Caco-2 (cell line): Measurements from ENCODE around the gene DENND1A. TPM values are rescaled to one million over a fixed set of nuclear protein-coding genes. Genes with fewer than 3 reads are reported as not detected.
A peak's percentile ranks its signal among the peaks of the same experiment; 100 is the strongest.

Experiments
- BruUV-seq: library from RNA; stranded (reverse); fragments of 400-500 nt; replicated peaks from 2 replicates; lab custom pipeline; 2021; lab: Mats Ljungman, UMichigan
- CTCF ChIA-PET: fragments of 300-600 bp; sonication (Branson Sonifier 250); formaldehyde crosslinking; loops from one replicate; lab custom pipeline; 2022; ENCODE audit warnings: antibody characterized with exemption; lab: Charles Lee
- POLR2A ChIA-PET: fragments of 300-600 bp; sonication (Branson Sonifier 250); formaldehyde crosslinking; loops from one replicate; lab custom pipeline; 2022; ENCODE audit warnings: antibody characterized with exemption; lab: Charles Lee
- DNase-seq, 2 experiments: peaks; one replicate each; pipeline versions ENCODE4 v3.0.0 to v3.0.0-alpha.2; 2020 to 2022
- H3K27me3 ChIP-seq: replicated peaks from 2 replicates; pipeline ENCODE4 v1.6.0; 2011; ENCODE audit warnings: low read length; ENCODE audit not compliant: control insufficient read depth, insufficient read depth
- H3K36me3 ChIP-seq: 2 replicates; pipeline ENCODE4 v1.5.1; 2011; ENCODE audit warnings: low read length; ENCODE audit not compliant: control insufficient read depth, insufficient read depth
- H3K4me1 ChIP-seq: fragments of 250-450 bp; sonication (Bioruptor Pico); 2 replicates; pipeline ENCODE4 v1.5.1; 2020; ENCODE audit warnings: mild to moderate bottlenecking
- H3K4me3 ChIP-seq: 2 replicates; pipeline ENCODE4 v1.5.1; 2011; ENCODE audit warnings: low read depth, mild to moderate bottlenecking, control low read depth, low read length
- H3K9me3 ChIP-seq: fragments of 250-450 bp; sonication (Bioruptor Pico); 2 replicates; pipeline ENCODE4 v1.5.1; 2020; ENCODE audit warnings: mild to moderate bottlenecking, moderate library complexity
- H3K27ac Mint-ChIP-seq: one replicate; pipeline ENCODE4 v1.8.0; 2022; ENCODE audit warnings: mixed read lengths; ENCODE audit not compliant: unreplicated experiment
- H3K27me3 Mint-ChIP-seq: one replicate; pipeline ENCODE4 v1.8.0; 2022; ENCODE audit warnings: mixed read lengths; ENCODE audit not compliant: insufficient read depth, unreplicated experiment
- H3K36me3 Mint-ChIP-seq: one replicate; pipeline ENCODE4 v1.8.0; 2022; ENCODE audit warnings: mild to moderate bottlenecking, mixed read lengths; ENCODE audit not compliant: insufficient read depth, unreplicated experiment
- H3K4me1 Mint-ChIP-seq: one replicate; pipeline ENCODE4 v1.8.0; 2022; ENCODE audit warnings: low read depth, mixed read lengths; ENCODE audit not compliant: unreplicated experiment
- H3K4me3 Mint-ChIP-seq: one replicate; pipeline ENCODE4 v1.8.0; 2022; ENCODE audit warnings: mild to moderate bottlenecking, moderate library complexity, mixed read lengths; ENCODE audit not compliant: unreplicated experiment
- H3K9me3 Mint-ChIP-seq: one replicate; pipeline ENCODE4 v1.8.0; 2022; ENCODE audit warnings: mixed read lengths; ENCODE audit not compliant: unreplicated experiment
- intact Hi-C: fragments of 100-400 bp; cut with micrococcal nuclease; formaldehyde crosslinking; loops from one replicate; pipeline ENCODE4 v1.10.0; 2022; ENCODE audit not compliant: unreplicated experiment
- total RNA-seq: library from RNA; stranded (reverse); gene quantifications from 2 replicates; pipeline ENCODE4 v1.2.3, GENCODE V29; 2022
- TF ChIP-seq, protein P1 (sequence below), 2 experiments: fragments of 200-600 bp in 1 of 2; IDR thresholded peaks; 1 replicate in 1 of 2; 2 replicates in 1 of 2; pipeline versions ENCODE4 v1.5.1 to v1.8.0; 2011 to 2022; ENCODE audit warnings: antibody characterized with exemption in 1 of 2, control low read depth in 1 of 2, inconsistent platforms in 1 of 2, low read depth in 1 of 2, low read length in 1 of 2, mild to moderate bottlenecking in 1 of 2, moderate library complexity in 1 of 2; ENCODE audit not compliant: insufficient read depth in 1 of 2, severe bottlenecking in 1 of 2, unreplicated experiment in 1 of 2

The DENND1A gene
- total RNA-seq, 1 experiment from 2014 or later = 41.6 TPM

DNA sequence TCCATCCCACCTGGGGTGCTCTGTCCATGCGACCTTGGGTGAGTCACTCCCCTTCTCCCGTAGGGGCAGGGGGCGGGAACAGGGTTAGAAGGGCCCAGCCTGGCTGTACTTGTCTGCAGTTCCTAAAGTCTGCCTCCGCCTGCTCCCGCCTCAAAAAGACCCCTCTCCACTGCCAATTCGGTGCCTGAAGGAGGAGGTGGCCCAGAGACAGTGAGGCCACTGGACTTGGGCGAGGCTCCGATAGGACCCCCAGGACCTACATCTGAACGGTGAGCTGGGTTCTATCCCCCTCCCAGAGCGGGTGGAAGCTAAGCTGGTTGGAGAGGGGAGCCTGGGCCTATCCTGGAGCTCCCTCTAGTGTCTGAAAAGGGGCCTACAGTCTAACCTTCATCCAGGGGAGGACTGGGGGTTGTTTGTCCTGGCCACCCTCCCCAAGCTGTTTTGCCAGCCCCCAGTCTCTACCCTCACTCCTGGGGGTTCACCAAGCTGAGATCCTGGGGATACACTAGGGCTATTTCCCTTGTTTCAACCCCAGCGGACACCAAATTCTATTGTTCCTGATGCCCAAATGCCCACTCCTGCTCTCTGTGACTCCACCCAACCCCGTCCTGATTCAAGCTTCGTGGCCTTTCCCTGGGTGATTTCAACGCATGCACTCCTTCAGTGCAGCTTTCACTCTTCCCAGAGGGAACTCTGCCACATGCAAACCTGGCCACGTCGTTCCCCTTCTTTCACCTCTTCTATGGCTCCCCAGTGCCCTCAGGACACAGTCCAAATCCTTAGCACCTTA is 580.0 kb downstream of the DENND1A start:
- no peak overlapping the region for H3K27ac Mint-ChIP-seq
- Histone ChIP-seq H3K4me1 (0 out of 2 replicates have a peak, but pooled peaks cover 4% of the 10 kb centered on the region), H3K27me3 (no peaks in the 10 kb centered on the region), H3K4me3 (no peak overlapping the region), H3K36me3 (no peaks in the 10 kb centered on the region), H3K9me3 (no peaks in the 10 kb centered on the region)
- TF ChIP-seq, protein P1, sequence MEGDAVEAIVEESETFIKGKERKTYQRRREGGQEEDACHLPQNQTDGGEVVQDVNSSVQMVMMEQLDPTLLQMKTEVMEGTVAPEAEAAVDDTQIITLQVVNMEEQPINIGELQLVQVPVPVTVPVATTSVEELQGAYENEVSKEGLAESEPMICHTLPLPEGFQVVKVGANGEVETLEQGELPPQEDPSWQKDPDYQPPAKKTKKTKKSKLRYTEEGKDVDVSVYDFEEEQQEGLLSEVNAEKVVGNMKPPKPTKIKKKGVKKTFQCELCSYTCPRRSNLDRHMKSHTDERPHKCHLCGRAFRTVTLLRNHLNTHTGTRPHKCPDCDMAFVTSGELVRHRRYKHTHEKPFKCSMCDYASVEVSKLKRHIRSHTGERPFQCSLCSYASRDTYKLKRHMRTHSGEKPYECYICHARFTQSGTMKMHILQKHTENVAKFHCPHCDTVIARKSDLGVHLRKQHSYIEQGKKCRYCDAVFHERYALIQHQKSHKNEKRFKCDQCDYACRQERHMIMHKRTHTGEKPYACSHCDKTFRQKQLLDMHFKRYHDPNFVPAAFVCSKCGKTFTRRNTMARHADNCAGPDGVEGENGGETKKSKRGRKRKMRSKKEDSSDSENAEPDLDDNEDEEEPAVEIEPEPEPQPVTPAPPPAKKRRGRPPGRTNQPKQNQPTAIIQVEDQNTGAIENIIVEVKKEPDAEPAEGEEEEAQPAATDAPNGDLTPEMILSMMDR (IDR thresholded peaks at IDR 0.05; ENCODE audit: insufficient read depth in 1 of 2, low read depth in 1 of 2, low read length in 1 of 2, severe bottlenecking in 1 of 2, unreplicated experiment in 1 of 2) = peak; percentile 93 to 96
- CTCF ChIA-PET = interaction anchor here (0.5 to 3.5 kb wide), 19 partner anchors 11 to 1036 kb away, joined by 3 to 30 read pairs (median 5); no protein-coding TSS in a partner anchor
- no TSS peak for BruUV-seq
- intact Hi-C loops = loop anchor here (1.0 to 5.0 kb wide), 4 partner anchors 125 to 353 kb away; no protein-coding TSS in a partner anchor
- no peak overlapping the region for H3K4me3 Mint-ChIP-seq
- DNase-seq = peak; percentile 71 to 81
- POLR2A ChIA-PET = no interaction called here
- H3K27me3 Mint-ChIP-seq = peaks cover 12% of the 10 kb centered on the region
- peaks cover under 1% of the 10 kb centered on the region for H3K4me1 Mint-ChIP-seq
- H3K36me3 Mint-ChIP-seq = no peaks in the 10 kb centered on the region
- no peaks in the 10 kb centered on the region for H3K9me3 Mint-ChIP-seq

DNA sequence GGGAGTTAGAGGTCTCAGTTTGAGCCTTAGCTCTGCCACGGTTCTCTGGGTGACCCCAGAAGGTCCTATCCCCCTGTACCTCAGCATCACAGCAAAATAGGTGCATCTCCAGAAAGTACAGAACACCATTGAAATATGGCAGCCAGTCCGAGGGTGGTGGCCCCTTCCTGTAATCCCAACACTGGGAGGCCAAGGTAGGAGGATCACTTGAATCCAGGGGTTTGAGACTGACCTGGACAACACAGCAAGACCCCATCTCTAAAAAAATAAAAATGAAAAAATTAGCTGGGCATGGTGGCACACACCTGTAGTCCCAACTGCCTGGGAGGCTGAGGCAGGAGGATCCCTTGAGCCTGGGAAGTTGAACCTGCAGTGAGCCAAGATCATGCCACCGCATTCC is 580.9 kb downstream of the DENND1A start:
- H3K4me1 ChIP-seq = 0 out of 2 replicates have a peak, but pooled peaks cover 4% of the 10 kb centered on the region
- Mint-ChIP-seq H3K4me1 (no peaks in the 10 kb centered on the region), H3K4me3 (no peak overlapping the region), H3K27ac (no peak overlapping the region), H3K9me3 (no peaks in the 10 kb centered on the region), H3K27me3 (peaks cover 12% of the 10 kb centered on the region), H3K36me3 (no peaks in the 10 kb centered on the region)
- BruUV-seq = no TSS peak
- H3K27me3 ChIP-seq = no peaks in the 10 kb centered on the region; the same call in 1 of the 2 replicates
- intact Hi-C loops = loop anchor here (1.0 to 5.0 kb wide), 4 partner anchors 124 to 352 kb away; no protein-coding TSS in a partner anchor
- ChIA-PET POLR2A (no interaction called here), CTCF (interaction anchor here (1.0 to 3.5 kb wide), 6 partner anchors 12 to 247 kb away, joined by 3 to 30 read pairs (median 9); no protein-coding TSS in a partner anchor)
- no peak overlapping the region for H3K4me3 ChIP-seq
- TF ChIP-seq, protein P1 (IDR thresholded peaks at IDR 0.05; ENCODE audit: insufficient read depth in 1 of 2, low read depth in 1 of 2, low read length in 1 of 2, severe bottlenecking in 1 of 2, unreplicated experiment in 1 of 2) = no peak
- no peaks in the 10 kb centered on the region for H3K36me3 ChIP-seq
- H3K9me3 ChIP-seq = no peaks in the 10 kb centered on the region
- DNase-seq = no peak

DNA sequence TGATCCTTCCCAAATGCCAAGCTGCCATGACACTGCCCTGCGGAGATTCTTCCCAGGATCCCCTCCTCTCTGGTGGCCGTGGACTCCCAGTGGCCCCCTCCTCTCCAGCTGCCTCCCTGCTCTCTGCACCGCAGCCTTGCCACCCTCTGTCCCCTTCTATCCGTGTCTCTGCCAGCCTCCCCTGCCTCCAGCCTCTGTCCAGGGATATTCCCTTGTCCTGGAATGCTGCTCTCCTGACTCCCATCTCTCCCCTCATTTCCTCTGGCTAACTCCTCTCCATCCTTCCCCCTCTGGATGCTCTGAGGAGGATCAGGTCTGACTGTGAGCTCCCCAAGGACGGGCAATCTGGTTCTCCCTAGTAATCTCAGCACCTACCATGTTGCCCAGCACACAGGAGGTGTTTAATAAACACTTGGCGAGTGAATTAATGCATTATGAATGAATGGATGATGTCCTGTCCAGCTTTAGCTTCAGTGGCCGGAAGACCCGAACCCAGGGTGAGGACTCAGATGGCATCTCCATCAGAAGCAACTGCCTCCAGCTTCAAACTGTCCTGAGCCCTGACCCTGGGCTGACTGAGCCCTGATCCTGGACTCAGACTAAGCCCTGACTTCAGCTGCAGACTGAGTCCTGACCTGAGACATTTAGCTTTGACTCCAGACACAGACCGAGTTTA is 581.5 kb downstream of the DENND1A start:
- intact Hi-C loops = loop anchor here (2.0 to 5.0 kb wide), 2 partner anchors 124 to 351 kb away; no protein-coding TSS in a partner anchor
- Mint-ChIP-seq H3K27me3 (peaks cover 12% of the 10 kb centered on the region), H3K27ac (no peak overlapping the region), H3K4me1 (no peaks in the 10 kb centered on the region), H3K4me3 (no peak overlapping the region), H3K9me3 (no peaks in the 10 kb centered on the region), H3K36me3 (no peaks in the 10 kb centered on the region)
- ChIA-PET CTCF (interaction anchor here (1.6 to 3.5 kb wide), 4 partner anchors 12 to 246 kb away, joined by 5 to 30 read pairs (median 9); no protein-coding TSS in a partner anchor), POLR2A (no interaction called here)
- H3K27me3 ChIP-seq = no peaks in the 10 kb centered on the region; the same call in 1 of the 2 replicates
- TF ChIP-seq, protein P1 (IDR thresholded peaks at IDR 0.05; ENCODE audit: insufficient read depth in 1 of 2, low read depth in 1 of 2, low read length in 1 of 2, severe bottlenecking in 1 of 2, unreplicated experiment in 1 of 2) = no peak
- no peak for DNase-seq
- no peaks in the 10 kb centered on the region for H3K9me3 ChIP-seq
- no peaks in the 10 kb centered on the region for H3K36me3 ChIP-seq
- no TSS peak for BruUV-seq
- H3K4me1 ChIP-seq = 0 out of 2 replicates have a peak, but pooled peaks cover 4% of the 10 kb centered on the region
- H3K4me3 ChIP-seq = no peak overlapping the region
